HepG2 (cell line): ENCODE measurements around the gene ARPC1B. TPM values are rescaled to one million over a fixed set of nuclear protein-coding genes. Genes with fewer than 3 reads are reported as not detected.

ENCODE experiments used
- ATF1 ChIP-seq: IDR thresholded peaks from 2 replicates; pipeline ENCODE4 v1.6.1; 2016; ENCODE audit warnings: mild to moderate bottlenecking, control low read depth
- CENPT ChIP-seq: sonication (generic); formaldehyde crosslinking; IDR thresholded peaks from 2 replicates; pipeline ENCODE4 v1.8.0; 2022; ENCODE audit warnings: low read depth, mild to moderate bottlenecking, moderate library complexity, missing genetic modification reagents
- CREM ChIP-seq, 2 experiments: sonication (generic) in 1 of 2; formaldehyde crosslinking in 1 of 2; IDR thresholded peaks; 2 replicates each; pipeline versions ENCODE4 v1.4.0 to v1.6.1; 2016 to 2020; ENCODE audit warnings: antibody characterized with exemption in 1 of 2, mild to moderate bottlenecking in 1 of 2, missing genetic modification reagents in 1 of 2
- FOXC1 ChIP-seq: sonication (generic); formaldehyde crosslinking; IDR thresholded peaks from 2 replicates; pipeline ENCODE4 v1.8.0; 2022; ENCODE audit warnings: mild to moderate bottlenecking, missing genetic modification reagents, borderline replicate concordance
- GTF2F1 ChIP-seq: fragments of 150-350 bp; IDR thresholded peaks from 2 replicates; pipeline ENCODE4 v1.6.1; 2014; ENCODE audit warnings: low read length
- KLF16 ChIP-seq, 2 experiments: sonication (generic) in 1 of 2; formaldehyde crosslinking in 1 of 2; IDR thresholded peaks; 2 replicates each; pipeline versions ENCODE4 v1.6.1 to v1.8.0; 2016 to 2023; ENCODE audit warnings: missing genetic modification reagents in 2 of 2, missing compliant biosample characterization in 1 of 2
- MAZ ChIP-seq, 2 experiments: sonication (generic) in 1 of 2; formaldehyde crosslinking in 1 of 2; IDR thresholded peaks; 2 replicates each; pipeline versions ENCODE4 v1.5.0 to v1.6.1; 2012 to 2020; ENCODE audit warnings: low read depth in 2 of 2, mild to moderate bottlenecking in 2 of 2, borderline replicate concordance in 1 of 2, improper control_type of control experiment in 1 of 2, low read length in 1 of 2, missing genetic modification reagents in 1 of 2, moderate library complexity in 1 of 2
- NBN ChIP-seq: fragments of 450-650 bp; conservative IDR thresholded peaks from 2 replicates; pipeline ENCODE4 v1.6.1; 2017
- NFYB ChIP-seq: sonication (generic); formaldehyde crosslinking; IDR thresholded peaks from 2 replicates; pipeline ENCODE4 v1.4.0; 2020; ENCODE audit warnings: missing genetic modification reagents
- SMAD1 ChIP-seq: sonication (generic); formaldehyde crosslinking; IDR thresholded peaks from 2 replicates; pipeline ENCODE4 v1.4.0; 2020; ENCODE audit warnings: missing genetic modification reagents, low read depth, mild to moderate bottlenecking, borderline replicate concordance
- SP140L ChIP-seq: sonication (generic); formaldehyde crosslinking; IDR thresholded peaks from 2 replicates; pipeline ENCODE4 v1.4.0; 2020; ENCODE audit warnings: missing genetic modification reagents, borderline replicate concordance
- TARDBP ChIP-seq: sonication (generic); formaldehyde crosslinking; IDR thresholded peaks from 2 replicates; pipeline ENCODE4 v1.8.0; 2022; ENCODE audit warnings: mild to moderate bottlenecking, missing genetic modification reagents
- YY1 ChIP-seq: IDR thresholded peaks from 2 replicates; pipeline ENCODE4 v1.6.1; 2011; ENCODE audit warnings: low read length, low read depth, moderate library complexity, mild to moderate bottlenecking; ENCODE audit not compliant: insufficient read depth, insufficient replicate concordance
- ZNF124 ChIP-seq: sonication (generic); formaldehyde crosslinking; IDR thresholded peaks from 2 replicates; pipeline ENCODE4 v1.4.0; 2020; ENCODE audit warnings: missing genetic modification reagents
- ZNF354B ChIP-seq: sonication (generic); formaldehyde crosslinking; IDR thresholded peaks from 2 replicates; pipeline ENCODE4 v1.8.0; 2022; ENCODE audit warnings: mild to moderate bottlenecking, missing genetic modification reagents
- ZNF430 ChIP-seq: sonication (generic); formaldehyde crosslinking; IDR thresholded peaks from 2 replicates; pipeline ENCODE4 v1.9.0; 2021; ENCODE audit warnings: mild to moderate bottlenecking, missing genetic modification reagents
- ZNF557 ChIP-seq: sonication (generic); formaldehyde crosslinking; IDR thresholded peaks from 2 replicates; pipeline ENCODE4 v1.4.0; 2020; ENCODE audit warnings: missing genetic modification reagents
- ZNF713 ChIP-seq: sonication (generic); formaldehyde crosslinking; IDR thresholded peaks from 2 replicates; pipeline ENCODE4 v1.4.0; 2020; ENCODE audit warnings: mild to moderate bottlenecking, missing genetic modification reagents
- ZNF788 ChIP-seq: sonication (generic); formaldehyde crosslinking; IDR thresholded peaks from 2 replicates; pipeline ENCODE4 v1.5.0; 2020; ENCODE audit warnings: mild to moderate bottlenecking, missing genetic modification reagents, borderline replicate concordance
- ZSCAN31 ChIP-seq: sonication (generic); formaldehyde crosslinking; IDR thresholded peaks from 2 replicates; pipeline ENCODE4 v1.5.0; 2020; ENCODE audit warnings: low read depth, mild to moderate bottlenecking, missing genetic modification reagents
- polyA plus RNA-seq, 8 experiments: library from polyadenylated mRNA; depleted of rRNA in 3 of 8; stranded (reverse) in 7 of 8; unstranded in 1 of 8; fragments of >200 nt; fragmentation: Illumina TruSeq in 4 of 8; extraction: Trizol in 4 of 8; gene quantifications; 2 replicates each; pipeline versions ENCODE4 v1.2.1 to v1.2.3, GENCODE V29; 2011 to 2016; ENCODE audit warnings: low read depth in 4 of 8, missing spikeins in 1 of 8, mixed read lengths in 1 of 8; ENCODE audit not compliant: insufficient read depth in 1 of 8
- total RNA-seq, 5 experiments: library from RNA; depleted of rRNA; stranded (reverse); fragments of >200 nt; fragmentation: Illumina TruSeq; extraction: Trizol; gene quantifications; 2 replicates each; pipeline ENCODE4 v1.2.3, GENCODE V29; 2016; ENCODE audit warnings: low read depth in 1 of 5
- TF ChIP-seq, protein P1 (sequence below): sonication (generic); formaldehyde crosslinking; IDR thresholded peaks from 2 replicates; pipeline ENCODE4 v1.8.0; 2022; ENCODE audit warnings: missing genetic modification reagents, low read depth, mild to moderate bottlenecking, borderline replicate concordance
- TF ChIP-seq, protein P2 (sequence below): sonication (generic); formaldehyde crosslinking; IDR thresholded peaks from 2 replicates; pipeline ENCODE4 v1.8.0; 2022; ENCODE audit warnings: low read depth, missing genetic modification reagents
- TF ChIP-seq, protein P3 (sequence below): sonication (generic); formaldehyde crosslinking; IDR thresholded peaks from 2 replicates; pipeline ENCODE4 v1.4.0; 2020; ENCODE audit warnings: missing genetic modification reagents
- TF ChIP-seq, protein P4 (sequence below): sonication (generic); formaldehyde crosslinking; IDR thresholded peaks from 2 replicates; pipeline ENCODE4 v1.5.0; 2020; ENCODE audit warnings: mild to moderate bottlenecking, missing genetic modification reagents, moderate library complexity

ARPC1B gene
- total and polyA plus RNA-seq, 2 of the 13 experiments (the other 11 are each of a cell fraction or from before 2014, with no cell fraction given): 72.9 to 89.1 TPM

DNA sequence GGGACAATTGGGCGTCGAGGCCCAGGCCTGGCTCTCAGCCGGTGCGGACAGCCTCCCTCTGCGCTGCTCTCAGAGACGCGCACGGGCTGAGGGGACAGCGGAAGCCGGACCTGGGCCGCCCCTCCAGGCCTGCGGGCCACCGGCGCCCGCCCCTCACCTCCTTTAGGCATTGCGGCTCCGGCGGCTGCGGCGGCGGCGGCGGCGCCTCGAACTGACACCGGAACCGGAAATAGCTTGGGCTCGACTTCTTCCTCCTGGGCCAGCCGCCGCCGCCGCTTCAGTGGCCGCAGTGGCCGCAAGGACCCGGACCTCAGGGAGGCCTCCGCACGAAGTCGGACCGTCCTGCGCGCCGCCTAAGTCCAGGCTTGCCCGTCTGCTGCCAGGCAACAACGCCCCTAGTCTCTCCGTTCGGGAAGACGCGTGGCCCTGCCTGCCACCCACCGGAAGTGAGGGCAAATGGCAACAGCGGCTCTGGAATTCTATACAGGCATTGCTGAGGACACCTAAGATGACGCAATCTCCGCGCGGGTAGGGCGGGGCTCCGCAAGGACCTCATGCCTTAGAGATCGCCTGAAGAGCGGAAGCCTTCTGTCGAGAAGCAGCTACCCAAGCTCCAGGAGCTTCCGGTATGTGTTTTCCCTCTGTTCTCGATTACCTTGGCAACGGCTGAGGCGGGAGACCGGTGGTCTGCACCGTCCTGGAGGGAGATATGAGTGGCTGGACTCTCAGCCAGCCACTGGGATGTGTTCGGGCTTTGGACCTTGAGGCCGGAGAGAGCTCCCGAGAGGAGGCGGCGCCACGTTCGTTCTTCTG, 34.1 kb downstream of the ARPC1B start, which contains the start of the genes BUD31 and PDAP1 (continued):
- TF ChIP-seq SMAD1 (CRISPR knock-in tag) (no peak), KLF16 (CRISPR knock-in tag; IDR thresholded peaks at IDR 0.05) (peak in 1 of 2 experiments; percentile 93; a peak in 2 of 4 replicates), GTF2F1 (no peak), ZNF430 (CRISPR knock-in tag) (peak; percentile 77; the same call in 1 of the 2 replicates), ZSCAN31 (CRISPR knock-in tag) (no peak; the same call in 1 of the 2 replicates), ZNF354B (CRISPR knock-in tag) (0 out of 2 replicates have a peak, but pooled peaks have one; percentile 84), CENPT (CRISPR knock-in tag) (no peak), NBN (no peak), MAZ (IDR thresholded peaks at IDR 0.05; ENCODE audit: borderline replicate concordance, low read depth, low read length) (0 out of 2 replicates have a peak, but pooled peaks have one; percentile 15), MAZ (CRISPR knock-in tag; IDR thresholded peaks at IDR 0.05; ENCODE audit: low read depth) (peak; percentile 55; the same call in 1 of the 2 replicates), ZNF124 (CRISPR knock-in tag) (peak; percentile 80), ZNF713 (CRISPR knock-in tag) (peak; percentile 86; the same call in 1 of the 2 replicates), CREM (IDR thresholded peaks at IDR 0.05) (peak; percentile 87), CREM (CRISPR knock-in tag; IDR thresholded peaks at IDR 0.05) (no peak), NFYB (CRISPR knock-in tag) (peak; percentile 41; the same call in 1 of the 2 replicates), ZNF557 (no peak; the same call in 1 of the 2 replicates), SP140L (CRISPR knock-in tag) (peak; percentile 58; the same call in 1 of the 2 replicates), FOXC1 (peak; percentile 74), YY1 (peak; percentile 68), TARDBP (CRISPR knock-in tag) (peak; percentile 80), ZNF788 (CRISPR knock-in tag) (peak; percentile 87), ATF1 (CRISPR knock-in tag) (peak; percentile 76)
- TF ChIP-seq, protein P1, sequence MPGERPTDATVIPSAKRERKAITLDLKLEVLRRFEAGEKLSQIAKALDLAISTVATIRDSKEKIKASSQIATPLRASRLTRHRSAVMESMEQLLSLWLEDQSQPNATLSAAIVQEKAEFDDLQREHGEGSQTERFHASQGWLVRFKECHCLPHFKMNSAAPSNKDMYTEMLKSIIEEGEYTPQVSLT (CRISPR knock-in tag): no peak
- TF ChIP-seq, protein P2, sequence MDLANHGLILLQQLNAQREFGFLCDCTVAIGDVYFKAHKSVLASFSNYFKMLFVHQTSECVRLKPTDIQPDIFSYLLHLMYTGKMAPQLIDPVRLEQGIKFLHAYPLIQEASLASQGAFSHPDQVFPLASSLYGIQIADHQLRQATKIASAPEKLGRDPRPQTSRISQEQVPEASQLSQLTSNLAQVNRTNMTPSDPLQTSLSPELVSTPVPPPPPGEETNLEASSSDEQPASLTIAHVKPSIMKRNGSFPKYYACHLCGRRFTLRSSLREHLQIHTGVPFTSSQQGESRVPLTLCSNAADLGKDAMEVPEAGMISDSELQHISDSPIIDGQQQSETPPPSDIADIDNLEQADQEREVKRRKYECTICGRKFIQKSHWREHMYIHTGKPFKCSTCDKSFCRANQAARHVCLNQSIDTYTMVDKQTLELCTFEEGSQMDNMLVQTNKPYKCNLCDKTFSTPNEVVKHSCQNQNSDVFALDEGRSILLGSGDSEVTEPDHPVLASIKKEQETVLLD (CRISPR knock-in tag): peak; percentile 89
- TF ChIP-seq, protein P3, sequence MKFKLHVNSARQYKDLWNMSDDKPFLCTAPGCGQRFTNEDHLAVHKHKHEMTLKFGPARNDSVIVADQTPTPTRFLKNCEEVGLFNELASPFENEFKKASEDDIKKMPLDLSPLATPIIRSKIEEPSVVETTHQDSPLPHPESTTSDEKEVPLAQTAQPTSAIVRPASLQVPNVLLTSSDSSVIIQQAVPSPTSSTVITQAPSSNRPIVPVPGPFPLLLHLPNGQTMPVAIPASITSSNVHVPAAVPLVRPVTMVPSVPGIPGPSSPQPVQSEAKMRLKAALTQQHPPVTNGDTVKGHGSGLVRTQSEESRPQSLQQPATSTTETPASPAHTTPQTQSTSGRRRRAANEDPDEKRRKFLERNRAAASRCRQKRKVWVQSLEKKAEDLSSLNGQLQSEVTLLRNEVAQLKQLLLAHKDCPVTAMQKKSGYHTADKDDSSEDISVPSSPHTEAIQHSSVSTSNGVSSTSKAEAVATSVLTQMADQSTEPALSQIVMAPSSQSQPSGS: peak; percentile 99
- TF ChIP-seq, protein P4, sequence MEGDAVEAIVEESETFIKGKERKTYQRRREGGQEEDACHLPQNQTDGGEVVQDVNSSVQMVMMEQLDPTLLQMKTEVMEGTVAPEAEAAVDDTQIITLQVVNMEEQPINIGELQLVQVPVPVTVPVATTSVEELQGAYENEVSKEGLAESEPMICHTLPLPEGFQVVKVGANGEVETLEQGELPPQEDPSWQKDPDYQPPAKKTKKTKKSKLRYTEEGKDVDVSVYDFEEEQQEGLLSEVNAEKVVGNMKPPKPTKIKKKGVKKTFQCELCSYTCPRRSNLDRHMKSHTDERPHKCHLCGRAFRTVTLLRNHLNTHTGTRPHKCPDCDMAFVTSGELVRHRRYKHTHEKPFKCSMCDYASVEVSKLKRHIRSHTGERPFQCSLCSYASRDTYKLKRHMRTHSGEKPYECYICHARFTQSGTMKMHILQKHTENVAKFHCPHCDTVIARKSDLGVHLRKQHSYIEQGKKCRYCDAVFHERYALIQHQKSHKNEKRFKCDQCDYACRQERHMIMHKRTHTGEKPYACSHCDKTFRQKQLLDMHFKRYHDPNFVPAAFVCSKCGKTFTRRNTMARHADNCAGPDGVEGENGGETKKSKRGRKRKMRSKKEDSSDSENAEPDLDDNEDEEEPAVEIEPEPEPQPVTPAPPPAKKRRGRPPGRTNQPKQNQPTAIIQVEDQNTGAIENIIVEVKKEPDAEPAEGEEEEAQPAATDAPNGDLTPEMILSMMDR (CRISPR knock-in tag): peak; percentile 37
